ENCODE results near the gene ABTB2. TPM values are rescaled to one million over a fixed set of nuclear protein-coding genes. Genes with fewer than 3 reads are reported as not detected.

Gene ABTB2
- total RNA-seq, 1 donor from 2014 or later = 0.89 TPM

DNA sequence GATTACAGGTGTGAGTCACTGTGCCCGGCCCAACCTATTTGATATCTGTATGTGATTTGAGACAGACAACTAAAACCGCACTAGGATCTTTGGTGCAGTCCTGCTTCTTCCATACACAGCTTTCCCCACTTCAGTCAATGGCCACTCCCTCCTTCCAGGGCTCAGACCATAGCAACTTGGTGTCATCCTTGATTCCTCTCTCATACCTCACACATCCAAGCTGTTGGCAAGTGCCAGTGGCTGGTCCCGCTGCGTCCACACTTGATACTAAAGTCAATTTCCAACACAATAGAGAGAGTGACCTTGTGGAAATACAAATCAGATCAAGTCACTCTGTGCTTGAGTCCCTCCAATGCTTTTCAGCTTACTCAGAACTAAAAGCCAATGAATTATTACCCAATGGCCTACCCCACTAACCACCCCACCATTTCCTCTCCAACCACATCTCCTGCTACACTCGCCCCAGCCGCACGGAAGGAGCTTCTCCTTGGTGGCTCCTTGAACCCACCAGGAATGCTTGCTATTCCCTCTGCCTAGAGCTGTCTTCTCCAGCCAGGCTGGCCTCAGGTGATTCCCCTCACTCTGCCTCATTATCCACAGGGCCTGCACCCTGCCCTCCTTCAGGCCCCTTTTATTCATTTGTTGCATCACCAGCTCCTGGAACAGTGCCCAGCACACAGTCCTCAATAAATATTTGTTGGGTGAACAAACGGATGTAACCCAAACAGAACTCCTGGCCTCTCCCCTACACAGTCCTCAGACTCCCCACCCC, 12.9 kb downstream of the ABTB2 start:
- Mint-ChIP-seq H3K27me3 (ENCODE audit: unreplicated experiment) (peaks cover 14% of the 10 kb centered on the region), H3K36me3 (ENCODE audit: unreplicated experiment) (no peaks in the 10 kb centered on the region), H3K4me3 (ENCODE audit: unreplicated experiment) (no peak overlapping the region), H3K9me3 (ENCODE audit: unreplicated experiment) (no peaks in the 10 kb centered on the region), H3K4me1 (ENCODE audit: unreplicated experiment) (peaks cover 13% of the 10 kb centered on the region), H3K27ac (ENCODE audit: unreplicated experiment) (no peak overlapping the region)
- TF ChIP-seq, protein P1, sequence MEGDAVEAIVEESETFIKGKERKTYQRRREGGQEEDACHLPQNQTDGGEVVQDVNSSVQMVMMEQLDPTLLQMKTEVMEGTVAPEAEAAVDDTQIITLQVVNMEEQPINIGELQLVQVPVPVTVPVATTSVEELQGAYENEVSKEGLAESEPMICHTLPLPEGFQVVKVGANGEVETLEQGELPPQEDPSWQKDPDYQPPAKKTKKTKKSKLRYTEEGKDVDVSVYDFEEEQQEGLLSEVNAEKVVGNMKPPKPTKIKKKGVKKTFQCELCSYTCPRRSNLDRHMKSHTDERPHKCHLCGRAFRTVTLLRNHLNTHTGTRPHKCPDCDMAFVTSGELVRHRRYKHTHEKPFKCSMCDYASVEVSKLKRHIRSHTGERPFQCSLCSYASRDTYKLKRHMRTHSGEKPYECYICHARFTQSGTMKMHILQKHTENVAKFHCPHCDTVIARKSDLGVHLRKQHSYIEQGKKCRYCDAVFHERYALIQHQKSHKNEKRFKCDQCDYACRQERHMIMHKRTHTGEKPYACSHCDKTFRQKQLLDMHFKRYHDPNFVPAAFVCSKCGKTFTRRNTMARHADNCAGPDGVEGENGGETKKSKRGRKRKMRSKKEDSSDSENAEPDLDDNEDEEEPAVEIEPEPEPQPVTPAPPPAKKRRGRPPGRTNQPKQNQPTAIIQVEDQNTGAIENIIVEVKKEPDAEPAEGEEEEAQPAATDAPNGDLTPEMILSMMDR (IDR thresholded peaks at IDR 0.05) = no peak
- no peak for DNase-seq (ENCODE audit: extremely low spot score, unreplicated experiment)

DNA sequence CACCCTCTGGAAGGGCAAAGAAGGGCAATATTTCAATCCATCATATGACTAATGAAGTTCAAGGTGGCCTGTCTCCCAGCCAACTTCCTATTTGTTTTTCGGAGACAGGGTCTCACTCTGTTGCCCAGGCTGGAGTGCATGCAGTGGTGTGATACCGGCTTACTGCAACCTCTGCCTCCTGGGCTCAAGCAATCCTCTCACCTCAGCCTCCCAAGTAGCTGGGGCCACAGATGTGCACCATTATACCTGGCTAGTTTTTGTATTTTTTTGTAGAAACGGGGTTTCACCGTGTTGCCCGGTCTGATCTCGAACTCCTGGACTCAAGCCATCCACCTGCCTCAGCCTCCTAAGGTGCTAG, 13.4 kb downstream of the ABTB2 start:
- TF ChIP-seq, protein P1 (IDR thresholded peaks at IDR 0.05) = no peak
- H3K36me3 Mint-ChIP-seq (ENCODE audit: unreplicated experiment) = no peaks in the 10 kb centered on the region
- H3K4me1 Mint-ChIP-seq (ENCODE audit: unreplicated experiment) = peaks cover 13% of the 10 kb centered on the region
- peaks cover 18% of the 10 kb centered on the region for H3K27me3 Mint-ChIP-seq (ENCODE audit: unreplicated experiment)
- no peak for DNase-seq (ENCODE audit: extremely low spot score, unreplicated experiment)
- no peaks in the 10 kb centered on the region for H3K9me3 Mint-ChIP-seq (ENCODE audit: unreplicated experiment)
- no peak overlapping the region for H3K4me3 Mint-ChIP-seq (ENCODE audit: unreplicated experiment)
- no peak overlapping the region for H3K27ac Mint-ChIP-seq (ENCODE audit: unreplicated experiment)

DNA sequence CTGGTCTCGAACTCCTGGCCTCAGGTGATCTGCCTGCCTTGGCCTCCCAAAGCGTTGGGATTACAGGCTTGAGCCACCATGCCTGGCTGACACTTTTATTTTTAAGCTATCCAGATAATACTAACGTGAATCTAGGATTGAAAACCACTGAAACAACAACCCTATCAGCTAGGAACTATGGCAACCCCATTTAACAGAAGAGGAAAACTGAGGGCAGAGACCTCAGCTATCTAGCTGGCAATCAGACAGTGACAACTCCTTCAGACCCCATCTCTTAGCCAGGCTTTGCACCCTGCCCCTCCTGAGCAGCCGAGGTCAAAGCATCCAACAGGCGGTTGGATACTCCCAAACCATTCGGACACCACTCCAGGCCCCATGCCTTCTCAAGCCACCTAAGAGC, 14.1 kb downstream of the ABTB2 start:
- Mint-ChIP-seq H3K36me3 (ENCODE audit: unreplicated experiment) (no peaks in the 10 kb centered on the region), H3K4me1 (ENCODE audit: unreplicated experiment) (peaks cover 13% of the 10 kb centered on the region), H3K27ac (ENCODE audit: unreplicated experiment) (no peak overlapping the region), H3K9me3 (ENCODE audit: unreplicated experiment) (no peaks in the 10 kb centered on the region), H3K4me3 (ENCODE audit: unreplicated experiment) (no peak overlapping the region), H3K27me3 (ENCODE audit: unreplicated experiment) (peaks cover 23% of the 10 kb centered on the region)
- TF ChIP-seq, protein P1 (IDR thresholded peaks at IDR 0.05) = no peak
- no peak for DNase-seq (ENCODE audit: extremely low spot score, unreplicated experiment)

DNA sequence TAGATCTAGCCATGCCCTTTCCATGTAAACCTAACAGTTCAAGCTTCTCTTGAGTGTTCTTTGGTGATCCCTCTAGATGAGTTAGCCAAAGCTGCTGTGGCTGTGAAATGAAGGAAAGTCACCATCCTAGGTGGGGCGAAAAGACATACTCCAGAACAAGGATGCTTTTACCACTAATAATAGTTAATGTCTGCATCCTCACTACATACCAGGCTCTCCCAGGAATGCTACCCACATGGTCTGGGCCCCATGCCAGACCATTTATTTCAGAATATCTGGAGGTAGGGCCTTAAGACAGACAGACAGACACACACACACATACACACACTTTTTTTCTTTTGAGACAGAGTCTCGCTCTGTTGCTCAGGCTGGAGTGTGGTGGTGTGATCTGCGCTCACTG, 14.7 kb downstream of the ABTB2 start:
- TF ChIP-seq, protein P1 (IDR thresholded peaks at IDR 0.05) = no peak
- no peak for DNase-seq (ENCODE audit: extremely low spot score, unreplicated experiment)
- Mint-ChIP-seq H3K36me3 (ENCODE audit: unreplicated experiment) (no peaks in the 10 kb centered on the region), H3K9me3 (ENCODE audit: unreplicated experiment) (no peaks in the 10 kb centered on the region), H3K4me3 (ENCODE audit: unreplicated experiment) (no peak overlapping the region), H3K27ac (ENCODE audit: unreplicated experiment) (no peak overlapping the region), H3K27me3 (ENCODE audit: unreplicated experiment) (peaks cover 22% of the 10 kb centered on the region), H3K4me1 (ENCODE audit: unreplicated experiment) (peaks cover 13% of the 10 kb centered on the region)

DNA sequence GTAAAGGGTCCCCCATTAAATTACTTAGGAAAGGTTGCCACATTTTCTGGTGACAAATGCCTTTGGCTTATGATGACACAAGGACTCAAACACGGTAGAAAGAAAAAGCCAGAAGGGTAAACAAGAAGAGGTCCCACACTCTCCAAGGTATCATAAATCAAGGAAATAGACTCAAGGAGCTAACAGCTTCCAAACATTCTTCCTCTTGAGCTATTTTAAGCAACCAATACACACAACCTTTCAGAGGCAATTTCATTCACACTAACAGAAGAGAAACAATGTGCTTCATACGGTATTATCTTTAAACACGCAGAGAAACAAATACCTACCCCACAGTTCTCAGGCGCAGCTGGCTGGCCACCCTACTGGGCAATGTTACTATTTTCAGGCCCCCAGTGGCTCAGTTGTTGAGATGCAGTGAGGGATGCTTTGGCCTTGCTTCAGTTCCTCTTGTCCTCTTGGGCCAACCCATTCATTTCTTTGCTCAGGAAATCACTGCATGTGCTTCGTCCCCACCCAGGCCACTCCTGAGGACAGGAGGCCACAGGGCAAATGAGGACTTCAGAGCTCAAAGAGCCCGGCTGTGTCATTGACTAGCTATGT, 15.8 kb downstream of the ABTB2 start:
- peaks cover 27% of the 10 kb centered on the region for H3K27me3 Mint-ChIP-seq (ENCODE audit: unreplicated experiment)
- DNase-seq (ENCODE audit: extremely low spot score, unreplicated experiment) = no peak
- TF ChIP-seq, protein P1 (IDR thresholded peaks at IDR 0.05) = no peak
- H3K9me3 Mint-ChIP-seq (ENCODE audit: unreplicated experiment) = no peaks in the 10 kb centered on the region
- H3K27ac Mint-ChIP-seq (ENCODE audit: unreplicated experiment) = no peak overlapping the region
- H3K36me3 Mint-ChIP-seq (ENCODE audit: unreplicated experiment) = no peaks in the 10 kb centered on the region
- H3K4me3 Mint-ChIP-seq (ENCODE audit: unreplicated experiment) = no peak overlapping the region
- H3K4me1 Mint-ChIP-seq (ENCODE audit: unreplicated experiment) = peaks cover 13% of the 10 kb centered on the region
